KG1 (cell line): ENCODE results near the gene ZNF724.

Source experiments
- DNase-seq: peaks from one replicate; lab custom pipeline; 2025; lab: John Stamatoyannopoulos, UW

ZNF724 gene

GRCh38 chr19:23241419-23241818 lies 8.8 kb downstream of the ZNF724 start:
- no peak for DNase-seq

DNA sequence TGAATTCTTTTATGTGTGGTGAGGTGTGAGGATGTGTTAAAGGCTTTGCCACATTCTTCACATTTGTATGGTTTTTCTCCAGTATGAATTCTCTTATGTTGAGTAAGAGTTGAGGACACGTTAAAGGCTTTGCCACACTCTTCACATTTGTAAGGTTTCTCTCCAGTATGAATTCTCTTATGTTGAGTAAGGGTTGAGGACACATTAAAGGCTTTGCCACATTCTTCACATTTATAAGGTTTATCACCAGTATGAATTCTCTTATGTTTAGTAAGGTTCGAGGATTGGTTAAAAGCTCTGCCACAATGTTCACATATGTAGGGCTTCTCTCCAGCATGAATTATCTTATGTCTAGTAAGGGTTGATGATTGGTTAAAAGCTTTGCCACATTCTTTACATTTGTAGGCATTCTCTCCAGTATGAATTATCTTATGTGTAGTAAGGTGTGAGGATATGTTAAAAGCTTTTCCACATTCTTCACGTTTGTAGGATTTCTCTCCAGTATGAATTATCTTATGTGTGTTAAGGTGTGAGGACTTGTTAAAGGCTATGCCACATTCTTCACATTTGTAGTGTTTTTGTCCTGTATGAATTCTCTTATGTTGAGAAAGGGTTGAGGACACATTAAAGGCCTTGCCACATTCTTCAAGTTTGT lies 27.1 kb downstream of the ZNF724 start:
- DNase-seq: no peak

- no peak for DNase-seq
Measured at GRCh38 chr19:23203841-23204344, 46.3 kb downstream of the ZNF724 start.

DNA sequence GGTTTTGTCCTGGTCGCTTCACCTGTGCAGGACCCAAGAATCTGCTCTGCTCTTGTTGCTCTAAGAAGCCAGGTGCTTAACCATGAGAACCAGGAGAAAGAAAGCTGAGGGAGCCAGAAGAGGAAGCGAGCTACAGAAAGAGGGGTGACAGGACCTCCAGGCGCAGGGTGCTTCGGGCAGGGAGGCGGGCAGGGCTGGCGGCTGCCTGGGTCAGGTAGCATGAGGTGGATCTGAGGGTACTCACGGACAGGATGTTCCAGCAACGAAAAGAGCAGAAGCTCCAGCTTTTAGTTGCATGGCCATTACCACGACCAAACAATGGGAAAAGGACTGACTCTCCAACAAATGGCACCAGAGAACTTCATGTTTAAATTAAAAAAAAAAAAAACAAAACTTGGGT lies 59.9 kb downstream of the ZNF724 start:
- no peak for DNase-seq

DNA sequence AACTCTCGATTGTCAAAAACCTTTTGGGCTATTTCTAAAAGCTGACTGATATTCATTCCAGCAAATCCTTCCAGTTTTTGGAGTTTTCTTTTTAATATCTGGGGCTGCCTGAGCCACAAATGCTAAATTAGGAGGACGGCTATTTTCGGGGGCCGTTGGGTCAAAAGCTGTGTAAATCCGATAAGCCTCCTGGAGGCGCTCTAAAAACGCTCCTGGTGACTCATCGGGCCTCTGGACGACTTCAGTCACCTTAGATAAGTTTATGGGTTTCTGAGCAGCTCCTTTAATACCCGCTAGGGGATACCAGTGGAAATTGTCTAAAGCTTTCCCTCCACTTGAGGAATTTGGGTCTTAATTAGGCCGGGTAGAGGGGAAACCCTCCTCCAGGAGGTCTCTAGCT lies 66.9 kb downstream of the ZNF724 start:
- DNase-seq: no peak
